Measurements from ENCODE around the gene TRPC4.

TRPC4 gene

GRCh38 chr13:37647031-37647650 lies 222.4 kb downstream of the TRPC4 start:
- Histone ChIP-seq H4K20me1 (ENCODE audit: insufficient read depth, low read length) (no peaks in the 10 kb centered on the region), H3K27ac (ENCODE audit: low read length) (no peak overlapping the region), H3K9ac (ENCODE audit: low read length) (no peak overlapping the region), H3K36me3 (replicated peaks; ENCODE audit: low read depth, low read length) (no peaks in the 10 kb centered on the region), H3K4me2 (ENCODE audit: low read length) (no peak overlapping the region), H3K9me3 (ENCODE audit: insufficient read depth, low read length) (no peaks in the 10 kb centered on the region), H2AFZ (ENCODE audit: low read depth, low read length) (no peak overlapping the region), H3K4me1 (ENCODE audit: low read length) (no peaks in the 10 kb centered on the region), H3K4me3 (ENCODE audit: low read length) (no peak overlapping the region), H3K27me3 (ENCODE audit: low read depth, low read length) (no peaks in the 10 kb centered on the region), H3K79me2 (ENCODE audit: low read length) (no peaks in the 10 kb centered on the region)
- TF ChIP-seq, protein P1, sequence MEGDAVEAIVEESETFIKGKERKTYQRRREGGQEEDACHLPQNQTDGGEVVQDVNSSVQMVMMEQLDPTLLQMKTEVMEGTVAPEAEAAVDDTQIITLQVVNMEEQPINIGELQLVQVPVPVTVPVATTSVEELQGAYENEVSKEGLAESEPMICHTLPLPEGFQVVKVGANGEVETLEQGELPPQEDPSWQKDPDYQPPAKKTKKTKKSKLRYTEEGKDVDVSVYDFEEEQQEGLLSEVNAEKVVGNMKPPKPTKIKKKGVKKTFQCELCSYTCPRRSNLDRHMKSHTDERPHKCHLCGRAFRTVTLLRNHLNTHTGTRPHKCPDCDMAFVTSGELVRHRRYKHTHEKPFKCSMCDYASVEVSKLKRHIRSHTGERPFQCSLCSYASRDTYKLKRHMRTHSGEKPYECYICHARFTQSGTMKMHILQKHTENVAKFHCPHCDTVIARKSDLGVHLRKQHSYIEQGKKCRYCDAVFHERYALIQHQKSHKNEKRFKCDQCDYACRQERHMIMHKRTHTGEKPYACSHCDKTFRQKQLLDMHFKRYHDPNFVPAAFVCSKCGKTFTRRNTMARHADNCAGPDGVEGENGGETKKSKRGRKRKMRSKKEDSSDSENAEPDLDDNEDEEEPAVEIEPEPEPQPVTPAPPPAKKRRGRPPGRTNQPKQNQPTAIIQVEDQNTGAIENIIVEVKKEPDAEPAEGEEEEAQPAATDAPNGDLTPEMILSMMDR (IDR thresholded peaks at IDR 0.05; ENCODE audit: low read depth, low read length): no peak
- TF ChIP-seq EZH2phosphoT487 (IDR thresholded peaks at IDR 0.05; ENCODE audit: low read depth): no peak

GRCh38 chr13:37646531-37646930 lies 223.0 kb downstream of the TRPC4 start:
- TF ChIP-seq, protein P1 (IDR thresholded peaks at IDR 0.05; ENCODE audit: low read depth, low read length): no peak
- TF ChIP-seq EZH2phosphoT487 (IDR thresholded peaks at IDR 0.05; ENCODE audit: low read depth): no peak
- no peak overlapping the region for H3K27ac ChIP-seq (ENCODE audit: low read length)
- H3K9me3 ChIP-seq (ENCODE audit: insufficient read depth, low read length): no peaks in the 10 kb centered on the region
- no peaks in the 10 kb centered on the region for H3K36me3 ChIP-seq (replicated peaks; ENCODE audit: low read depth, low read length)
- no peak overlapping the region for H2AFZ ChIP-seq (ENCODE audit: low read depth, low read length)
- H3K79me2 ChIP-seq (ENCODE audit: low read length): no peaks in the 10 kb centered on the region
- H3K4me1 ChIP-seq (ENCODE audit: low read length): peaks cover 2% of the 10 kb centered on the region
- no peak overlapping the region for H3K4me3 ChIP-seq (ENCODE audit: low read length)
- no peak overlapping the region for H3K9ac ChIP-seq (ENCODE audit: low read length)
- no peaks in the 10 kb centered on the region for H4K20me1 ChIP-seq (ENCODE audit: insufficient read depth, low read length)
- no peaks in the 10 kb centered on the region for H3K27me3 ChIP-seq (ENCODE audit: low read depth, low read length)
- H3K4me2 ChIP-seq (ENCODE audit: low read length): no peak overlapping the region

GRCh38 chr13:37645181-37645740 lies 224.3 kb downstream of the TRPC4 start:
- Histone ChIP-seq H3K4me3 (ENCODE audit: low read length) (no peak overlapping the region), H3K79me2 (ENCODE audit: low read length) (no peaks in the 10 kb centered on the region), H3K9ac (ENCODE audit: low read length) (no peak overlapping the region), H3K36me3 (replicated peaks; ENCODE audit: low read depth, low read length) (no peaks in the 10 kb centered on the region), H3K4me2 (ENCODE audit: low read length) (no peak overlapping the region), H4K20me1 (ENCODE audit: insufficient read depth, low read length) (no peaks in the 10 kb centered on the region), H3K27me3 (ENCODE audit: low read depth, low read length) (no peaks in the 10 kb centered on the region), H3K4me1 (ENCODE audit: low read length) (peaks cover 11% of the 10 kb centered on the region), H2AFZ (ENCODE audit: low read depth, low read length) (no peak overlapping the region), H3K9me3 (ENCODE audit: insufficient read depth, low read length) (no peaks in the 10 kb centered on the region), H3K27ac (ENCODE audit: low read length) (no peak overlapping the region)
- TF ChIP-seq, protein P1 (IDR thresholded peaks at IDR 0.05; ENCODE audit: low read depth, low read length): no peak
- TF ChIP-seq EZH2phosphoT487 (IDR thresholded peaks at IDR 0.05; ENCODE audit: low read depth): no peak

- TF ChIP-seq, protein P1 (IDR thresholded peaks at IDR 0.05; ENCODE audit: low read depth, low read length): no peak
- no peak for TF ChIP-seq EZH2phosphoT487 (IDR thresholded peaks at IDR 0.05; ENCODE audit: low read depth)
- Histone ChIP-seq H3K9me3 (ENCODE audit: insufficient read depth, low read length) (no peaks in the 10 kb centered on the region), H3K79me2 (ENCODE audit: low read length) (no peaks in the 10 kb centered on the region), H3K4me1 (ENCODE audit: low read length) (peaks cover 19% of the 10 kb centered on the region), H2AFZ (ENCODE audit: low read depth, low read length) (no peak overlapping the region), H4K20me1 (ENCODE audit: insufficient read depth, low read length) (no peaks in the 10 kb centered on the region), H3K4me2 (ENCODE audit: low read length) (no peak overlapping the region), H3K27ac (ENCODE audit: low read length) (no peak overlapping the region), H3K27me3 (ENCODE audit: low read depth, low read length) (no peaks in the 10 kb centered on the region), H3K9ac (ENCODE audit: low read length) (no peak overlapping the region), H3K36me3 (replicated peaks; ENCODE audit: low read depth, low read length) (no peaks in the 10 kb centered on the region), H3K4me3 (ENCODE audit: low read length) (no peak overlapping the region)
Observed at GRCh38 chr13:37641391-37641790, 228.2 kb downstream of the TRPC4 start.

Measured in OCI-LY3 (cell line).